ENCODE data around the gene LOXL4. TPM values are rescaled to one million over a fixed set of nuclear protein-coding genes. Genes with fewer than 3 reads are reported as not detected.

LOXL4 gene
- total RNA-seq, 3 donors from 2014 or later (not counting 1 experiment from before 2014, with no cell fraction given) = 0.23 TPM; not detected in 2

GRCh38 chr10:98292971-98293370 is 25.0 kb upstream of the LOXL4 start:
- Mint-ChIP-seq H3K4me3 (no peak overlapping the region), H3K36me3 (no peaks in the 10 kb centered on the region), H3K9me3 (no peaks in the 10 kb centered on the region), H3K27ac (no peak overlapping the region), H3K4me1 (peaks cover 9 to 16% of the 10 kb centered on the region in 2 donors), H3K27me3 (ENCODE audit: low read depth in 2 of 2) (peaks cover 5 to 6% of the 10 kb centered on the region in 2 donors)
- intact Hi-C loops (cut with micrococcal nuclease) = no loop called here
- 82% methylated on average over 4 of the region's 4 CpGs for WGBS (ENCODE audit: insufficient coverage)
- no peaks in the 10 kb centered on the region for H3K27me3 ChIP-seq (ENCODE audit: control insufficient read depth, insufficient read depth, low read length)
- H3K4me3 ChIP-seq (ENCODE audit: low read length) = no peak overlapping the region
- no peaks in the 10 kb centered on the region for H3K36me3 ChIP-seq (ENCODE audit: control insufficient read depth, insufficient read depth, low read length)
- no peak overlapping the region for H3K27ac ChIP-seq (ENCODE audit: low read length)
- DNase-seq (no peak), ATAC-seq (no peak)
- H3K9me3 ChIP-seq (ENCODE audit: control insufficient read depth, insufficient read depth, low read length) = no peaks in the 10 kb centered on the region
- peaks cover 13% of the 10 kb centered on the region for H3K4me1 ChIP-seq (ENCODE audit: control insufficient read depth, insufficient read depth, low read length)
- TF ChIP-seq, protein P1, sequence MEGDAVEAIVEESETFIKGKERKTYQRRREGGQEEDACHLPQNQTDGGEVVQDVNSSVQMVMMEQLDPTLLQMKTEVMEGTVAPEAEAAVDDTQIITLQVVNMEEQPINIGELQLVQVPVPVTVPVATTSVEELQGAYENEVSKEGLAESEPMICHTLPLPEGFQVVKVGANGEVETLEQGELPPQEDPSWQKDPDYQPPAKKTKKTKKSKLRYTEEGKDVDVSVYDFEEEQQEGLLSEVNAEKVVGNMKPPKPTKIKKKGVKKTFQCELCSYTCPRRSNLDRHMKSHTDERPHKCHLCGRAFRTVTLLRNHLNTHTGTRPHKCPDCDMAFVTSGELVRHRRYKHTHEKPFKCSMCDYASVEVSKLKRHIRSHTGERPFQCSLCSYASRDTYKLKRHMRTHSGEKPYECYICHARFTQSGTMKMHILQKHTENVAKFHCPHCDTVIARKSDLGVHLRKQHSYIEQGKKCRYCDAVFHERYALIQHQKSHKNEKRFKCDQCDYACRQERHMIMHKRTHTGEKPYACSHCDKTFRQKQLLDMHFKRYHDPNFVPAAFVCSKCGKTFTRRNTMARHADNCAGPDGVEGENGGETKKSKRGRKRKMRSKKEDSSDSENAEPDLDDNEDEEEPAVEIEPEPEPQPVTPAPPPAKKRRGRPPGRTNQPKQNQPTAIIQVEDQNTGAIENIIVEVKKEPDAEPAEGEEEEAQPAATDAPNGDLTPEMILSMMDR (IDR thresholded peaks at IDR 0.05) = no peak

- H3K9me3 ChIP-seq (ENCODE audit: control insufficient read depth, insufficient read depth, low read length) = no peaks in the 10 kb centered on the region
- no peaks in the 10 kb centered on the region for H3K36me3 ChIP-seq (ENCODE audit: control insufficient read depth, insufficient read depth, low read length)
- no peak overlapping the region for H3K4me3 ChIP-seq (ENCODE audit: low read length)
- WGBS (ENCODE audit: insufficient coverage) = 84% methylated on average over 10 of the region's 10 CpGs
- peaks cover 0 to 12% of the 10 kb centered on the region in 2 donors for H3K27me3 Mint-ChIP-seq (ENCODE audit: low read depth in 2 of 2)
- DNase-seq = no peak
- no peak for ATAC-seq
- no peak overlapping the region for H3K27ac Mint-ChIP-seq
- H3K4me1 Mint-ChIP-seq = no peaks in the 10 kb centered on the region
- no peak overlapping the region for H3K27ac ChIP-seq (ENCODE audit: low read length)
- no peaks in the 10 kb centered on the region for H3K9me3 Mint-ChIP-seq
- H3K4me3 Mint-ChIP-seq = no peak overlapping the region
- H3K4me1 ChIP-seq (ENCODE audit: control insufficient read depth, insufficient read depth, low read length) = no peaks in the 10 kb centered on the region
- intact Hi-C loops (cut with micrococcal nuclease) = no loop called here
- TF ChIP-seq, protein P1 (IDR thresholded peaks at IDR 0.05) = no peak
- H3K27me3 ChIP-seq (ENCODE audit: control insufficient read depth, insufficient read depth, low read length) = no peaks in the 10 kb centered on the region
- no peaks in the 10 kb centered on the region for H3K36me3 Mint-ChIP-seq
Measured at GRCh38 chr10:98289802-98290209, 21.8 kb upstream of the LOXL4 start.

DNA sequence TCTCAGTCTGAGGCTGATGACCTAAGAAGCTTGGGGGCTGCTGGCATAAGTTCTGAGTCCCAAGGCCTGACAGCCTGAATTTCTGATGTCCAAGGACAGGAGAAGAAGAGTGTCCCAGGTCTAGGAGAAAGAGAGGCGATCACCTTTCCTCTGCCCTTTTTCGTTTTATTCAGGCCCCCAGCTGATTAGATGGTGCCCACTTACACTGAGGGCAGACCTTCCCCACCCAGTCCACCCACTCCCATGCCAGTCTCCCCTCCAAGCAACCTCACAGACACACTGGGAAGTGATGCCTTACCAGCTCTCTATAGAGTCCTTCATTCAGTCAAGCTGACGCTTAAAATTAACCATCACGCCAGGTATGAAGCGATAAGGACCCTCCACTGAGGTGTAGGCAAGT is 19.3 kb upstream of the LOXL4 start:
- DNase-seq (no peak), ATAC-seq (no peak)
- 96% methylated on average over 5 of the region's 5 CpGs for WGBS (ENCODE audit: insufficient coverage)
- no peak overlapping the region for H3K4me3 ChIP-seq (ENCODE audit: low read length)
- no peaks in the 10 kb centered on the region for H3K36me3 ChIP-seq (ENCODE audit: control insufficient read depth, insufficient read depth, low read length)
- H3K27ac ChIP-seq (ENCODE audit: low read length) = no peak overlapping the region
- peaks cover under 1% of the 10 kb centered on the region for H3K27me3 ChIP-seq (ENCODE audit: control insufficient read depth, insufficient read depth, low read length)
- no peaks in the 10 kb centered on the region for H3K4me1 ChIP-seq (ENCODE audit: control insufficient read depth, insufficient read depth, low read length)
- Mint-ChIP-seq H3K36me3 (no peaks in the 10 kb centered on the region), H3K4me1 (no peaks in the 10 kb centered on the region), H3K9me3 (no peaks in the 10 kb centered on the region), H3K27ac (no peak overlapping the region), H3K27me3 (ENCODE audit: low read depth in 2 of 2) (peaks cover 8 to 23% of the 10 kb centered on the region in 2 donors), H3K4me3 (no peak overlapping the region)
- no peaks in the 10 kb centered on the region for H3K9me3 ChIP-seq (ENCODE audit: control insufficient read depth, insufficient read depth, low read length)
- intact Hi-C loops (cut with micrococcal nuclease) = no loop called here
- TF ChIP-seq, protein P1 (IDR thresholded peaks at IDR 0.05) = no peak

GRCh38 chr10:98286419-98286818 is 18.4 kb upstream of the LOXL4 start:
- 95% methylated on average over 12 of the region's 12 CpGs for WGBS (ENCODE audit: insufficient coverage)
- Mint-ChIP-seq H3K9me3 (no peaks in the 10 kb centered on the region), H3K27ac (no peak overlapping the region), H3K4me3 (no peak overlapping the region), H3K27me3 (ENCODE audit: low read depth in 2 of 2) (peaks cover 13 to 32% of the 10 kb centered on the region in 2 donors), H3K4me1 (no peaks in the 10 kb centered on the region), H3K36me3 (peaks cover 5% of the 10 kb centered on the region)
- ATAC-seq = no peak
- TF ChIP-seq, protein P1 (IDR thresholded peaks at IDR 0.05) = no peak
- intact Hi-C loops (cut with micrococcal nuclease) = no loop called here
- no peaks in the 10 kb centered on the region for H3K4me1 ChIP-seq (ENCODE audit: control insufficient read depth, insufficient read depth, low read length)
- no peaks in the 10 kb centered on the region for H3K9me3 ChIP-seq (ENCODE audit: control insufficient read depth, insufficient read depth, low read length)
- no peak overlapping the region for H3K4me3 ChIP-seq (ENCODE audit: low read length)
- H3K27me3 ChIP-seq (ENCODE audit: control insufficient read depth, insufficient read depth, low read length) = peaks cover 7% of the 10 kb centered on the region
- DNase-seq = no peak
- no peak overlapping the region for H3K27ac ChIP-seq (ENCODE audit: low read length)
- H3K36me3 ChIP-seq (ENCODE audit: control insufficient read depth, insufficient read depth, low read length) = no peaks in the 10 kb centered on the region
